Panc1 (cell line): Measurements from ENCODE around the gene ATP1B3.

Experiments
- CTCF ChIP-seq: fragments of 450-650 bp; IDR thresholded peaks from 2 replicates; pipeline ENCODE4 v1.5.1; 2017; ENCODE audit warnings: mild to moderate bottlenecking
- TCF7L2 ChIP-seq: IDR thresholded peaks from 2 replicates; pipeline ENCODE4 v1.6.1; 2011; ENCODE audit warnings: mild to moderate bottlenecking, low read depth, low read length, inconsistent platforms

DNA sequence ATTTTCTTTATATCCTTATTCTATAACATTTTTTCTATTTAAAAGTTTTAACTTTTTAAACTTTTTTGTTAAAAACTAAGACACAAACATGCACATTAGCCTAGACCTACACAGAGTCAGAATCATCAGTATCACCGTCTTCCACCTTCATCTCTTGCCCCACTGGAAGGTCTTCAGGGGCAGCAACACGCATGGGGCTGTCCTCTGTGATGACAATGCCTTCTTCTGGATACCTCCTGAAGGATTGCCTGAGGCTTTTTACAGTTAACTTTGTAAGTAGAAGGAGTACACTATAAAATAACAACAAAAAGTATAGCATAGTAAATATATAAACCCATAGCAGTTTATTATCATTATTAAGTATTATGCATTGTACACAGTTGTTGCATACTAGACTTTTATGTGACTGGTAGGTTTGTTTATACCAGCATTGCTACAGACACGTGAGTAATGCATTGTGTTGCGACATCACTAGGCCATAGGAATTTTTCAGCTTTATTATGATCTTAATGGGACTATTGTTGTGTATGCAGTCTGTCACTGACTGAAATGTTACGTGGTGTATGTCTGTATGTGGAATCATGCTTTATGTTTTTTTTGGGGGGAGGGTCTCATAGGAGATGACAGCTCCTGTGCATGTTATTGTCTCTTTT is 18.2 kb downstream of the ATP1B3 start:
- TF ChIP-seq CTCF, result no peak
- TF ChIP-seq TCF7L2, result no peak
